Peyer's patch (tissue), 4 donors: Measurements from ENCODE around the gene UTP20.

Source experiments
- POLR2A ChIP-seq, 2 donors: fragments of 450-650 bp; IDR thresholded peaks; one replicate each; pipeline ENCODE4 v1.5.1; 2017; ENCODE audit warnings: antibody characterized with exemption in 2 of 2, mild to moderate bottlenecking in 2 of 2, moderate library complexity in 2 of 2
- TF ChIP-seq, protein P1 (sequence below), 6 experiments: fragments of 450-650 bp in 4 of 6; fragments of 200-600 bp in 2 of 6; sonication (generic) in 1 of 6; IDR thresholded peaks; one replicate each; pipeline ENCODE4 v1.5.1; 2017 to 2019; ENCODE audit warnings: antibody characterized with exemption in 6 of 6, mild to moderate bottlenecking in 3 of 6, moderate library complexity in 1 of 6

GRCh38 chr12:101436136-101436535 lies 156.2 kb downstream of the UTP20 start:
- TF ChIP-seq, protein P1, sequence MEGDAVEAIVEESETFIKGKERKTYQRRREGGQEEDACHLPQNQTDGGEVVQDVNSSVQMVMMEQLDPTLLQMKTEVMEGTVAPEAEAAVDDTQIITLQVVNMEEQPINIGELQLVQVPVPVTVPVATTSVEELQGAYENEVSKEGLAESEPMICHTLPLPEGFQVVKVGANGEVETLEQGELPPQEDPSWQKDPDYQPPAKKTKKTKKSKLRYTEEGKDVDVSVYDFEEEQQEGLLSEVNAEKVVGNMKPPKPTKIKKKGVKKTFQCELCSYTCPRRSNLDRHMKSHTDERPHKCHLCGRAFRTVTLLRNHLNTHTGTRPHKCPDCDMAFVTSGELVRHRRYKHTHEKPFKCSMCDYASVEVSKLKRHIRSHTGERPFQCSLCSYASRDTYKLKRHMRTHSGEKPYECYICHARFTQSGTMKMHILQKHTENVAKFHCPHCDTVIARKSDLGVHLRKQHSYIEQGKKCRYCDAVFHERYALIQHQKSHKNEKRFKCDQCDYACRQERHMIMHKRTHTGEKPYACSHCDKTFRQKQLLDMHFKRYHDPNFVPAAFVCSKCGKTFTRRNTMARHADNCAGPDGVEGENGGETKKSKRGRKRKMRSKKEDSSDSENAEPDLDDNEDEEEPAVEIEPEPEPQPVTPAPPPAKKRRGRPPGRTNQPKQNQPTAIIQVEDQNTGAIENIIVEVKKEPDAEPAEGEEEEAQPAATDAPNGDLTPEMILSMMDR (IDR thresholded peaks at IDR 0.05): no peak
- TF ChIP-seq POLR2A (IDR thresholded peaks at IDR 0.05): no peak
